Measurements from ENCODE around the gene SCMH1.

Gene SCMH1

GRCh38 chr1:41048540-41048939 lies 193.6 kb downstream of the SCMH1 start:
- no peak overlapping the region for H3K4me3 ChIP-seq (ENCODE audit: low read depth, low read length)
- TF ChIP-seq, protein P1, sequence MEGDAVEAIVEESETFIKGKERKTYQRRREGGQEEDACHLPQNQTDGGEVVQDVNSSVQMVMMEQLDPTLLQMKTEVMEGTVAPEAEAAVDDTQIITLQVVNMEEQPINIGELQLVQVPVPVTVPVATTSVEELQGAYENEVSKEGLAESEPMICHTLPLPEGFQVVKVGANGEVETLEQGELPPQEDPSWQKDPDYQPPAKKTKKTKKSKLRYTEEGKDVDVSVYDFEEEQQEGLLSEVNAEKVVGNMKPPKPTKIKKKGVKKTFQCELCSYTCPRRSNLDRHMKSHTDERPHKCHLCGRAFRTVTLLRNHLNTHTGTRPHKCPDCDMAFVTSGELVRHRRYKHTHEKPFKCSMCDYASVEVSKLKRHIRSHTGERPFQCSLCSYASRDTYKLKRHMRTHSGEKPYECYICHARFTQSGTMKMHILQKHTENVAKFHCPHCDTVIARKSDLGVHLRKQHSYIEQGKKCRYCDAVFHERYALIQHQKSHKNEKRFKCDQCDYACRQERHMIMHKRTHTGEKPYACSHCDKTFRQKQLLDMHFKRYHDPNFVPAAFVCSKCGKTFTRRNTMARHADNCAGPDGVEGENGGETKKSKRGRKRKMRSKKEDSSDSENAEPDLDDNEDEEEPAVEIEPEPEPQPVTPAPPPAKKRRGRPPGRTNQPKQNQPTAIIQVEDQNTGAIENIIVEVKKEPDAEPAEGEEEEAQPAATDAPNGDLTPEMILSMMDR (IDR thresholded peaks at IDR 0.05; ENCODE audit: borderline replicate concordance, insufficient read depth, low read depth, low read length): no peak

DNA sequence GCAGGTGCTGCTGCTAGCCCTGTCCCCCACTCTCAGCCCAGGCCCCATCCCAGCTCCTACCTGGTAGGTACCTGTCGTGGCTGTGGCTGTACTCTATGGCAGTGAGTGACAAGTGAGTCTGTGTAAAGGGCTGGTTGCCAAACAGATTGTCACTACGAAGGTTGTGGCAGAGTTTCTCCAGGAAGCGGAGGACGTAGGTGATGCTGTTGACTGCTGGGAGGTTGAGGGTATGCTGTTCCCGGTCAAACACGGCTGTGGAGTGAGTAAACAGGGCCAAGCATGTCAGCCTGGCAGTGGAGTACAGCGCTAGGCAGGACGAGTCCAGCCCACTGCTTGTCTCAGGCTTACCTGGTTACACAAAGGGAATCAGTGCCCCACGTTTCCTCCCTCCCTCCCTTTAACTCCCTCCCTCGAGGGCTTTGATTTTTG lies 195.7 kb downstream of the SCMH1 start:
- TF ChIP-seq, protein P1 (IDR thresholded peaks at IDR 0.05; ENCODE audit: borderline replicate concordance, insufficient read depth, low read depth, low read length): no peak

DNA sequence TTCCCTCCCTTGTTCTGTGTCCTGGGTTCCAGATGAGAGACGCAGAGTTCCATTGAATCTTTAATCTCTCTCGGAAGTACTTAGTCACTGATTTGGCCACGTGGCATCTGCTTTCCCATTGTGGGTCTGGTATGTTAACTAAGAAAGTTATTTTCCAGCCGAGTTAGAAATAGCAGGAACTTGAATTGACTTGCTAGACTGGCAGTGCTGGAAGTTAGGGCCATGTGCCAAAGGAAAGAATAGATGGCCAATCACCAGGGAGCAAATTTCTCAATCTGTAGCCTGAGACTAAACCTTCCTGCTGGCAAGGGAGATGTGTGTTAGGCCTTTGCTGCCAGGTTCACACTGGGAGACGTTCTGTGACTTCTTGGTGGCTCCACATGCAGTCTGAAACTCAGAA lies 196.4 kb downstream of the SCMH1 start:
- TF ChIP-seq, protein P1 (IDR thresholded peaks at IDR 0.05; ENCODE audit: borderline replicate concordance, insufficient read depth, low read depth, low read length): no peak
- H3K4me3 ChIP-seq (ENCODE audit: low read depth, low read length): no peak overlapping the region

More for the DNA sequence above, 195.7 kb downstream of the SCMH1 start:
- no peak overlapping the region for H3K4me3 ChIP-seq (ENCODE audit: low read depth, low read length)

DNA sequence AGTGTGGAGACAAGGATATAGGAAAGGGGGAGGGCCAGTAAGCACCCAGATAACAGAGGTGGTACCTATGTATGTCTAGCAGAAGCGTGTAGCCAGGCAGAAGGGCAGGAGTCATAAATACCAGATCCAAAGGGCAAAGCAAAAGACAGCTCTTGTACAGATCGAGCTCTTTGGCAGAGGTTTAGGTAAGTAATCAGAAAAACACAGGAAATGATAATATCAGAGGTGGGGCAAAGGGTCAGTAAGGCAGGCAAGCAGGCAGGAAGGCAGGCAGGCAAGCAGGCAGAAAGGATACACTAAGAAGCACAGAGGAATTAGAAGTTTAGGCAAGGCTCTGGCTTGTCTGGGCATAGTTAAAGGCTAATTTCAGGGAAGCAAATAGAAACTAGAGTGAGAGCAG lies 197.9 kb downstream of the SCMH1 start:
- TF ChIP-seq, protein P1 (IDR thresholded peaks at IDR 0.05; ENCODE audit: borderline replicate concordance, insufficient read depth, low read depth, low read length): no peak
- no peak overlapping the region for H3K4me3 ChIP-seq (ENCODE audit: low read depth, low read length)

GRCh38 chr1:41041614-41042270 lies 200.4 kb downstream of the SCMH1 start:
- TF ChIP-seq, protein P1 (IDR thresholded peaks at IDR 0.05; ENCODE audit: borderline replicate concordance, insufficient read depth, low read depth, low read length): no peak
- H3K4me3 ChIP-seq (ENCODE audit: low read depth, low read length): no peak overlapping the region

GRCh38 chr1:41038110-41038509 lies 204.0 kb downstream of the SCMH1 start:
- TF ChIP-seq, protein P1 (IDR thresholded peaks at IDR 0.05; ENCODE audit: borderline replicate concordance, insufficient read depth, low read depth, low read length): no peak

More at GRCh38 chr1:41038110-41038509, 204.0 kb downstream of the SCMH1 start:
- H3K4me3 ChIP-seq (ENCODE audit: low read depth, low read length): no peak overlapping the region
